Ovary (tissue), 9 donors: ENCODE measurements around the gene CLEC11A. TPM values are rescaled to one million over a fixed set of nuclear protein-coding genes. Genes with fewer than 3 reads are reported as not detected.

Experiments used
- DNase-seq, 5 donors: peaks; one replicate each; pipeline ENCODE4 v3.0.0-alpha.2; 2019 to 2020
- H3K27ac ChIP-seq, 2 donors: fragments of 200-600 bp; one replicate each; pipeline versions ENCODE4 v1.5.1 to v1.8.0; 2019 to 2022
- H3K27me3 ChIP-seq: fragments of 200-600 bp; one replicate; pipeline ENCODE4 v1.8.0; 2022
- H3K36me3 ChIP-seq: fragments of 200-600 bp; sonication (generic); one replicate; pipeline ENCODE4 v1.5.1; 2019
- H3K4me1 ChIP-seq: one replicate; pipeline ENCODE4 v1.8.1; 2013; ENCODE audit warnings: mild to moderate bottlenecking, moderate library complexity; ENCODE audit not compliant: insufficient read depth
- H3K4me3 ChIP-seq: fragments of 200-600 bp; sonication (generic); one replicate; pipeline ENCODE4 v1.5.1; 2017
- H3K9me3 ChIP-seq, 2 donors: fragments of 200-600 bp in 1 of 2; sonication (generic) in 1 of 2; one replicate each; pipeline versions ENCODE4 v1.5.1 to v1.8.1; 2013 to 2019; ENCODE audit warnings: mild to moderate bottlenecking in 1 of 2, moderate library complexity in 1 of 2
- CTCF ChIP-seq, 3 donors: fragments of 450-650 bp in 2 of 3; fragments of 200-600 bp in 1 of 3; IDR thresholded peaks; one replicate each; pipeline versions ENCODE4 v1.5.1 to v1.8.0; 2016 to 2022; ENCODE audit warnings: antibody characterized with exemption in 3 of 3, mild to moderate bottlenecking in 1 of 3
- EP300 ChIP-seq: sonication (generic); formaldehyde crosslinking; IDR thresholded peaks from one replicate; pipeline ENCODE4 v1.6.1; 2017; ENCODE audit warnings: antibody characterized with exemption
- POLR2A ChIP-seq: fragments of 450-650 bp; IDR thresholded peaks from one replicate; pipeline ENCODE4 v1.6.1; 2017; ENCODE audit warnings: antibody characterized with exemption, mild to moderate bottlenecking, moderate library complexity
- WGBS, 3 donors: extraction: QIAGEN DNeasy Blood & Tissue Kit in 1 of 3; methylation state at CpG; one replicate each; pipeline versions ENCODE4 v1.1.5 to v1.1.7; 2013 to 2017; 5-methylcytosine and 5-hydroxymethylcytosine counted together
- intact Hi-C, 4 donors: fragments of 100-400 bp; cut with DNase I; formaldehyde crosslinking; loops; one replicate each; pipeline versions ENCODE4 v1.11.0 to v1.15.1; 2022 to 2023
- polyA plus RNA-seq, 2 donors: library from polyadenylated mRNA; stranded (reverse); fragments of 200-250 nt in 1 of 2; fragments of 350-450 nt in 1 of 2; fragmentation: Illumina TruSeq in 1 of 2; extraction: RNeasy Lipid Tissue Mini Kit (QIAGEN cat#74804) in 1 of 2; gene quantifications; one replicate each; pipeline ENCODE4 v1.2.3, GENCODE V29; 2013 to 2014
- total RNA-seq, 7 donors: library from RNA; depleted of rRNA in 2 of 7; stranded (reverse); fragments of >200 nt in 2 of 7; fragmentation: NEBNext Ultra II Directional in 3 of 7; extraction: Animal tissue kit (Norgen Biotek cat#: 25700) in 3 of 7; gene quantifications; one replicate each; pipeline versions ENCODE4 v1.1.0 to v1.2.4, GENCODE V29; 2016 to 2023
- donor health status: DM: no; HTN: no; CAD: no; lungs with moderate emphysema.
- donor health status: DM: no; HTN: no; CAD: no.
- donor health status: Bipolar disorder and iron deficiency.
- donor health status: DM: yes; HTN: yes; CAD: no.
- donor health status: DM: no; HTN: no; CAD: no.
- donor health status: DM: yes; HTN: yes; CAD: no.

Gene CLEC11A
- total and polyA plus RNA-seq, 9 donors = 3.8 to 120 (median 27.9) TPM

- no peaks in the 10 kb centered on the region for H3K27me3 ChIP-seq
Observed at GRCh38 chr19:50720181-50720920, 2.8 kb upstream of the CLEC11A start.

DNA sequence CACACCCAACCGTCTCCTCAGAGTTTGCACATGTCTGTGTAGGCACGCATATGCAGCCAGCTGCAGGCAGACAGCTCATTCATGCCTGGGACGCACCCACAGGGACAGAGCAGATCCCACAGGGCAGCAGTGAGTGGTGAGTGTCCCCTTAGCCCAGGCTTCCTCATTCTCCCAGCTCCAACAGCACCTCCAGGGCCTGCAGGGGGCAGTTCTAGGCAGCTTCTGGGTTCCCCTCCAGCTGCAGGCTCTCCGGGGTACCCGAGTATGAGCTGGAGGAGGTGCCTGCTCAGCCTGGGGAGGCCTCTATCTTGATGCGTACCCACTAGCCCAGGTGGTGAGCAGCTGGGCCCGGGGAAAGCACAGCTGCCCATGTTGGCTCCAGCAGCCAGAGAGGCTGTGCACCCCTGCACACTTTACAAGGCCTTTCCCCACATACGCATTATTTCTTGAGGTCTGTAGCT, 2.2 kb upstream of the CLEC11A start:
- 31 to 43% (median 37%) methylated on average over 8 of the region's 8 CpGs for WGBS, 3 donors
- Histone ChIP-seq H3K36me3 (no peaks in the 10 kb centered on the region), H3K4me3 (no peak overlapping the region), H3K27me3 (no peaks in the 10 kb centered on the region), H3K9me3 (no peaks in the 10 kb centered on the region), H3K27ac (no peak overlapping the region), H3K4me1 (peaks cover 17% of the 10 kb centered on the region)
- no peak for DNase-seq
- TF ChIP-seq POLR2A (no peak), CTCF (IDR thresholded peaks at IDR 0.05) (no peak), EP300 (no peak)
- intact Hi-C loops = loop anchor here in 1 of 4 donors (5.0 to 10.0 kb wide), 2 partner anchors 61 to 356 kb away; partner anchors contain the start of gene NAPSA

More at GRCh38 chr19:50720181-50720920, 2.8 kb upstream of the CLEC11A start:
- H3K4me1 ChIP-seq = peaks cover 14% of the 10 kb centered on the region
- DNase-seq = peak in 1 of 5 donors; percentile 28
- intact Hi-C loops = loop anchor here in 1 of 4 donors (5.0 to 10.0 kb wide), 2 partner anchors 62 to 356 kb away; partner anchors contain the start of gene NAPSA
- TF ChIP-seq POLR2A (no peak), CTCF (IDR thresholded peaks at IDR 0.05) (no peak), EP300 (no peak)
- 59 to 73% (median 62%) methylated on average over 21 of the region's 21 CpGs for WGBS, 3 donors
- H3K27ac ChIP-seq = no peak overlapping the region
- H3K4me3 ChIP-seq = no peak overlapping the region
- H3K36me3 ChIP-seq = no peaks in the 10 kb centered on the region
- H3K9me3 ChIP-seq = no peaks in the 10 kb centered on the region

- no peaks in the 10 kb centered on the region for H3K9me3 ChIP-seq
- H3K4me3 ChIP-seq = no peak overlapping the region
- intact Hi-C loops = loop anchor here in 1 of 4 donors (5.0 to 10.0 kb wide), 2 partner anchors 61 to 357 kb away; partner anchors contain the start of gene NAPSA
- WGBS, 3 donors = 48 to 62% (median 58%) methylated on average over 10 of the region's 10 CpGs
- no peaks in the 10 kb centered on the region for H3K36me3 ChIP-seq
- DNase-seq = peak in 3 of 5 donors; percentile 40 to 56 (median 48)
- H3K27ac ChIP-seq = no peak overlapping the region
- H3K4me1 ChIP-seq = peaks cover 18% of the 10 kb centered on the region
- no peaks in the 10 kb centered on the region for H3K27me3 ChIP-seq
- TF ChIP-seq EP300 = no peak
- TF ChIP-seq CTCF (IDR thresholded peaks at IDR 0.05) = no peak
Observed at GRCh38 chr19:50721441-50722137, 1.6 kb upstream of the CLEC11A start.

GRCh38 chr19:50722201-50723013, 757 bp upstream of the CLEC11A start:
- 25 to 33% (median 32%) methylated on average over 15 of the region's 15 CpGs for WGBS, 3 donors
- DNase-seq = peak in 2 of 5 donors; percentile 35 to 37
- Histone ChIP-seq H3K27me3 (no peaks in the 10 kb centered on the region), H3K4me1 (peaks cover 18% of the 10 kb centered on the region), H3K36me3 (no peaks in the 10 kb centered on the region), H3K27ac (peak overlapping the region in 1 of 2 donors; percentile 64), H3K4me3 (peak overlapping the region; percentile 7), H3K9me3 (no peaks in the 10 kb centered on the region)
- intact Hi-C loops = loop anchor here in 1 of 4 donors (5.0 to 10.0 kb wide), 2 partner anchors 60 to 358 kb away; partner anchors contain the start of gene NAPSA
- TF ChIP-seq CTCF (IDR thresholded peaks at IDR 0.05) = no peak
- no peak for TF ChIP-seq POLR2A
